Pancreas (tissue), 10 donors: ENCODE results near the gene FDPS. TPM values are rescaled to one million over a fixed set of nuclear protein-coding genes. Genes with fewer than 3 reads are reported as not detected.

ENCODE experiments used
- ATAC-seq, 4 donors: fragments of 200-7000 bp; cut with Tn5 transposase; one replicate each; pipeline versions ENCODE4 v1.8.0 to v1.9.1; 2020; ENCODE audit warnings: mild to moderate bottlenecking in 4 of 4, moderate library complexity in 4 of 4
- DNase-seq, 6 donors: peaks; one replicate each; pipeline ENCODE4 v3.0.0-alpha.2; 2020
- FAIRE-seq: peaks from 2 replicates; lab custom pipeline; 2012; peaks lifted over from hg19 to GRCh38; lab: Jason Lieb, UNC
- H3K27ac ChIP-seq, 4 donors: fragments of 200-600 bp; sonication (generic); 1 replicate in 3 of 4; 2 replicates in 1 of 4; pipeline versions ENCODE4 v1.5.0 to v1.8.0; 2020
- H3K27me3 ChIP-seq, 4 donors: fragments of 200-600 bp; one replicate each; pipeline ENCODE4 v1.8.0; 2021
- H3K36me3 ChIP-seq, 3 donors: fragments of 200-600 bp; sonication (generic) in 1 of 3; one replicate each; pipeline versions ENCODE4 v1.5.0 to v1.8.0; 2020 to 2021
- H3K4me1 ChIP-seq, 3 donors: fragments of 200-600 bp; one replicate each; pipeline ENCODE4 v1.8.0; 2021
- H3K4me3 ChIP-seq, 4 donors: fragments of 200-600 bp; sonication (generic) in 2 of 4; one replicate each; pipeline versions ENCODE4 v1.5.0 to v1.8.0; 2020 to 2021
- H3K9me3 ChIP-seq, 4 donors: fragments of 200-600 bp; one replicate each; pipeline ENCODE4 v1.8.0; 2021
- WGBS, 2 donors: extraction: QIAGEN DNeasy Blood & Tissue Kit; methylation state at CpG; one replicate each; pipeline ENCODE4 v1.1.7; 2013; 5-methylcytosine and 5-hydroxymethylcytosine counted together
- intact Hi-C, 3 donors: fragments of 100-400 bp; cut with DNase I; formaldehyde crosslinking; loops; one replicate each; pipeline versions ENCODE4 v1.11.1 to v1.14.2; 2022
- polyA plus RNA-seq, 2 donors: library from polyadenylated mRNA; stranded (reverse); fragments of 200-250 nt; gene quantifications; one replicate each; pipeline ENCODE4 v1.2.3, GENCODE V29; 2013
- total RNA-seq, 6 donors: library from RNA; stranded (reverse); fragmentation: NEBNext Ultra II Directional in 4 of 6; extraction: Animal tissue kit (Norgen Biotek cat#: 25700) in 4 of 6; gene quantifications; one replicate each; pipeline versions ENCODE4 v1.2.1 to v1.2.4, GENCODE V29; 2021 to 2023
- TF ChIP-seq, protein P1 (sequence below), 4 donors: fragments of 200-600 bp; sonication (generic) in 3 of 4; IDR thresholded peaks; one replicate each; pipeline versions ENCODE4 v1.5.0 to v1.8.0; 2021; ENCODE audit warnings: antibody characterized with exemption in 4 of 4
- donor health status: healthy with polysubstance abuse.
- donor health status: DM: no; HTN: no; CAD: no; lungs with moderate emphysema.
- donor health status: DM: no; HTN: no; CAD: no.
- donor health status: control.
- donor health status: control.
- donor health status: Bipolar disorder and iron deficiency.
- donor health status: DM: yes; HTN: yes; CAD: no.
- donor health status: DM: no; HTN: no; CAD: no.
- donor health status: DM: no; HTN: no; CAD: no.
- donor health status: DM: yes; HTN: yes; CAD: no.

Gene FDPS
- total and polyA plus RNA-seq, 8 donors: 48.7 to 151 (median 70.7) TPM

DNA sequence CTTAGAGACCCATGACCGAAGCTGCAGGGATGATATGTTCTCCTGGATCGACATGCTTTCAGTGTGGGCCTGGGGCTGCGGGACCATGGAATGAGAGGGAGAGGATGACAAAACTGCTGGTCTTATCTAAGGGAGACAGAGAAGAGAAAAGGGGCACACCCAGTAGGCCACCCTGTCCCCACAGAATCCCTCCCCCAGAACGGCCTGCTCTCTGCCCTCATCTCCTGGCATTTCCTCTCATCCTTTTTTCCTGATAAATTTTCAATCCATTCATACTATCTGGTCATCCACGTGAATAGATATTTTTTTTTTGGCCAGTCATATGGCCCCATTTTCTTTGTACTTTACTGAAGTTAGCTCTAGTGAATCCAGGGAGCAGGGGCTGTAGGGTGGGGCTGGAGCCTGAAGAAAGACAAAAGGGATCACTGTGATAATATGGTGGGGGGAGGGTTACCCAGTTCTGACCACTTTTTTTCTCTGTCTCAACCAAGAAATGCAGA lies 7.3 kb upstream of the FDPS start, which contains the start of gene PKLR:
PKLR (minus strand) TSS at position 97 of the 500 bp plus-strand sequence; CDS start at position 54, 43 bp downstream.
- Histone ChIP-seq H3K36me3 (no peaks in the 10 kb centered on the region), H3K4me3 (no peak within 1 kb of the TSS), H3K4me1 (no peaks in the 10 kb centered on the region), H3K9me3 (no peaks in the 10 kb centered on the region), H3K27me3 (no peaks in the 10 kb centered on the region), H3K27ac (no peak within 1 kb of the TSS)
- intact Hi-C loops: no loop called here
- DNase-seq (no peak), ATAC-seq (no peak), FAIRE-seq (no peak)
- TF ChIP-seq, protein P1, sequence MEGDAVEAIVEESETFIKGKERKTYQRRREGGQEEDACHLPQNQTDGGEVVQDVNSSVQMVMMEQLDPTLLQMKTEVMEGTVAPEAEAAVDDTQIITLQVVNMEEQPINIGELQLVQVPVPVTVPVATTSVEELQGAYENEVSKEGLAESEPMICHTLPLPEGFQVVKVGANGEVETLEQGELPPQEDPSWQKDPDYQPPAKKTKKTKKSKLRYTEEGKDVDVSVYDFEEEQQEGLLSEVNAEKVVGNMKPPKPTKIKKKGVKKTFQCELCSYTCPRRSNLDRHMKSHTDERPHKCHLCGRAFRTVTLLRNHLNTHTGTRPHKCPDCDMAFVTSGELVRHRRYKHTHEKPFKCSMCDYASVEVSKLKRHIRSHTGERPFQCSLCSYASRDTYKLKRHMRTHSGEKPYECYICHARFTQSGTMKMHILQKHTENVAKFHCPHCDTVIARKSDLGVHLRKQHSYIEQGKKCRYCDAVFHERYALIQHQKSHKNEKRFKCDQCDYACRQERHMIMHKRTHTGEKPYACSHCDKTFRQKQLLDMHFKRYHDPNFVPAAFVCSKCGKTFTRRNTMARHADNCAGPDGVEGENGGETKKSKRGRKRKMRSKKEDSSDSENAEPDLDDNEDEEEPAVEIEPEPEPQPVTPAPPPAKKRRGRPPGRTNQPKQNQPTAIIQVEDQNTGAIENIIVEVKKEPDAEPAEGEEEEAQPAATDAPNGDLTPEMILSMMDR (IDR thresholded peaks at IDR 0.05): no peak
- 86 to 87% methylated on average over 5 of the region's 5 CpGs for WGBS, 2 donors

DNA sequence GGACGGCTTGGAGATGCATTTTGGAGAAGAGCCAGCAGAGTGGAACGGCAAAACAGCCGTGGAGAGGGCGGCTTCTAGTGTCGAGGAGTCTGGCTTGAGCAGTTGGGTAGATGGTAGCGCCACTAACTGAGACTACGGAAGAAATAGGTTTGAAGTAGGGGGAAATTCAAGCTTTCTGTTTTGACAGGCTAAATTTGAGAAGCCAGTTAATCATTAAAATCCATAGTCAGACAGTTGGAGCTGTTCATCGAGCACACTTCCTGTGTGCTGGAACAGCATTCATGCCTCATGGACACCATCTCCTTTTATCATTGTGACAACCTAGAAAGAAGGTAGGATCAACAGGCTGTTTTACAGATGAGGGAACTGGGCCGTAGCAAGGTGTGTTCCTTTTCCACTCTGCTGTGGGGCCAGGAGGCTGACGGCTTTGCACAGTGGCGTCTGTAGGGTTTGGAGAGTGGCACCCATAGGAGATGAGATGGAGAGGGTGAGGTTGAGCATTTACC lies 4.1 kb upstream of the FDPS start:
- intact Hi-C loops: no loop called here
- FAIRE-seq: no peak

DNA sequence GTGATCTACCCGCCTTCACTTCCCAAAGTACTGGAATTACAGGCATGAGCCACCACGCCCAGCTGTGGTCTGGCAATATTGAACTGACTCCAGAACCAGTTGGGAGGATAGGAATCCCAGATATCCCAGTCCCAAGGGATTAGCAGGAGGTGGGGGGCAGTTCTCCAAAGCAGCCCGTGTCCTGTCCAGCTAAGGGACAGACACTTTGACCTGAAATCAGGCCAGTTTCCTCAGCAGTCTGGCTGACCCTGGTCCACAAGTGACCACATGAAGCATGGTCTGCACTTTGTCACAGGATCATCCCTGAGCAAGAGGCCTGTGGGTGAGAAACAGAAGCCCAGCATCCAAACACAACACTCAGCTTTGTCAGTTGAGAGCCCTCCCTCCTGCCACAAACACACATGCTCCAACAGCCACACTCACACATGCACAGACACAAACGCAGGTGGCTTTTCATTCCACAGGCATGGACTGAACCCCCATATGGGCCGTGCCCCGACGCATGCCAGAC lies 2.7 kb upstream of the FDPS start:
- intact Hi-C loops: no loop called here
- DNase-seq: no peak
- TF ChIP-seq, protein P1 (IDR thresholded peaks at IDR 0.05): no peak
- Histone ChIP-seq H3K4me3 (no peak overlapping the region), H3K36me3 (no peaks in the 10 kb centered on the region), H3K27me3 (no peaks in the 10 kb centered on the region), H3K4me1 (peaks cover 0 to 7% (median 0%) of the 10 kb centered on the region in 3 donors), H3K9me3 (no peaks in the 10 kb centered on the region), H3K27ac (no peak overlapping the region)
- FAIRE-seq: no peak
- 69 to 84% methylated on average over 7 of the region's 7 CpGs for WGBS, 2 donors
- no peak for ATAC-seq

More for the DNA sequence above, 4.1 kb upstream of the FDPS start:
- Histone ChIP-seq H3K9me3 (no peaks in the 10 kb centered on the region), H3K4me3 (no peak overlapping the region), H3K27me3 (no peaks in the 10 kb centered on the region), H3K36me3 (no peaks in the 10 kb centered on the region), H3K27ac (no peak overlapping the region), H3K4me1 (peaks cover 0 to 1% (median 0%) of the 10 kb centered on the region in 3 donors)
- DNase-seq (no peak), ATAC-seq (no peak)
- TF ChIP-seq, protein P1 (IDR thresholded peaks at IDR 0.05): no peak
- WGBS, 2 donors: 47 to 53% methylated on average over 11 of the region's 11 CpGs

DNA sequence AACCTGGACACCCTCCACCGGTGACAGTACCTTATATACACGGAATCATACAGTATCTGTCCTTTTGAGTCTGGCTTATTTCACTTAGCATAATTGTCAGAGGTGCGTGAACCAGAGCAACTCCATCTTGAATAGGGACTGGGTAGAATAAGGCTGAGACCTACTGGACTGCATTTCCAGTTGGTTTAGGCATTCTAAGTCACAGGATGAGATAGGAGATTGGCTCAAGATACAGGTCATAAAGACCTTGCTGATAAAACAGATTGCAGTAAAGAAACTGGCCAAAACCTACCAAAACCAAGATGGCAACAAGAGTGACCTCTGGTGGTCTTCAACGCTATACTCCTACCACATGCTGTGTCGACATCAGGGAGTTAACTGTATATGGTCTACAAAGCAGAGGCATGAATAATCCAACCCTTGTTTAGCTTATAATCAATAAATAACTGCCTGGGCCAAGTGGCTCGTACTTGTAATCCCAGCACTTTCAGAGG lies 1.4 kb upstream of the FDPS start:
- ATAC-seq (no peak), FAIRE-seq (no peak), DNase-seq (no peak)
- TF ChIP-seq, protein P1 (IDR thresholded peaks at IDR 0.05): no peak
- intact Hi-C loops: no loop called here
- Histone ChIP-seq H3K9me3 (no peaks in the 10 kb centered on the region), H3K27ac (no peak overlapping the region), H3K4me1 (peaks cover 0 to 7% (median 0%) of the 10 kb centered on the region in 3 donors), H3K36me3 (no peaks in the 10 kb centered on the region), H3K27me3 (no peaks in the 10 kb centered on the region), H3K4me3 (no peak overlapping the region)
- 55 to 56% methylated on average over 6 of the region's 6 CpGs for WGBS, 2 donors
